GM10248 (cell line): ENCODE results near the gene TRMT10C.
"Not testable (repeated sequence)": the region's sequence is repeated elsewhere in the genome, so short reads cannot be mapped to it uniquely, and the experiment has no call there.

Source experiments
- CTCF ChIA-PET: fragments of 300-600 bp; sonication (Branson Sonifier 250); formaldehyde crosslinking; extraction: SDS; loops from one replicate; lab custom pipeline; 2021; ENCODE audit warnings: antibody characterized with exemption; lab: Yijun Ruan, JAX
- POLR2A ChIA-PET: fragments of 350-650 bp; sonication (Branson Sonifier 250); formaldehyde crosslinking; extraction: SDS; loops from one replicate; lab custom pipeline; 2020; ENCODE audit warnings: antibody characterized with exemption; lab: Yijun Ruan, JAX
- DNase-seq: peaks from one replicate; pipeline ENCODE4 v3.0.0; 2012; ENCODE audit errors: extremely low spot score
- CTCF ChIP-seq: IDR thresholded peaks from 2 replicates; pipeline ENCODE4 v1.5.1; 2012; ENCODE audit warnings: mild to moderate bottlenecking, low read depth; ENCODE audit errors: extremely low read depth, missing control alignments, control extremely low read depth

Gene TRMT10C

GRCh38 chr3:101548527-101549105 lies 13.1 kb upstream of the TRMT10C start:
- ChIA-PET POLR2A (no interaction called here), CTCF (interaction anchor here (1.2 kb wide), 1 partner anchor 25 kb away, joined by 3 read pairs; the partner anchor contains the start of gene PCNP)
- TF ChIP-seq CTCF: no peak
- no peak for DNase-seq

GRCh38 chr3:101549473-101549872 lies 12.2 kb upstream of the TRMT10C start:
- no peak for DNase-seq
- POLR2A ChIA-PET: no interaction called here
- CTCF ChIA-PET: no interaction called here
- no peak for TF ChIP-seq CTCF

GRCh38 chr3:101551359-101552081 lies 10.1 kb upstream of the TRMT10C start:
- DNase-seq, CTCF ChIA-PET, POLR2A ChIA-PET: not testable (repeated sequence)

GRCh38 chr3:101553381-101553780 lies 8.3 kb upstream of the TRMT10C start:
- ChIA-PET POLR2A (interaction anchor here (0.6 kb wide), 1 partner anchor 9 kb away, joined by 4 read pairs; no protein-coding TSS in a partner anchor), CTCF (interaction anchor here (1.0 to 1.3 kb wide), 4 partner anchors 11 to 1091 kb away, joined by 3 to 4 read pairs (median 4); no protein-coding TSS in a partner anchor)
- not testable (repeated sequence) for DNase-seq

- CTCF ChIA-PET: interaction anchor here (0.7 to 1.5 kb wide), 2 partner anchors 9 to 18 kb away, joined by 3 to 7 read pairs; partner anchors contain the start of gene PCNP
- POLR2A ChIA-PET: no interaction called here
- DNase-seq: no peak
- no peak for TF ChIP-seq CTCF
Measured at GRCh38 chr3:101556064-101556463, 5.6 kb upstream of the TRMT10C start.

GRCh38 chr3:101567528-101568317 lies 6.1 kb downstream of the TRMT10C start:
- POLR2A ChIA-PET: no interaction called here
- TF ChIP-seq CTCF: no peak
- CTCF ChIA-PET: no interaction called here
- DNase-seq: no peak
